ENCODE results near the gene TIMM23.
"Not testable (repeated sequence)": the region's sequence is repeated elsewhere in the genome, so short reads cannot be mapped to it uniquely, and the experiment has no call there.

GRCh38 chr10:45978554-45978953 is 6.3 kb downstream of the TIMM23 start:
- TF ChIP-seq CTCF (IDR thresholded peaks at IDR 0.05); EZH2 (IDR thresholded peaks at IDR 0.05; ENCODE audit: borderline replicate concordance, insufficient read depth, low read depth, low read length, poor library complexity, severe bottlenecking): not testable (repeated sequence)

Data from B cell (primary cell).